ENCODE measurements around the gene DPP9. TPM values are rescaled to one million over a fixed set of nuclear protein-coding genes. Genes with fewer than 3 reads are reported as not detected.

The DPP9 gene
- total and polyA plus RNA-seq, 2 of the 13 experiments (the other 11 are each of a cell fraction or from before 2014, with no cell fraction given), result 8.4 to 25.8 TPM

GRCh38 chr19:4639531-4640246 is 84.0 kb downstream of the DPP9 start (continued):
- TF ChIP-seq ZNF343 (CRISPR knock-in tag; IDR thresholded peaks at IDR 0.05), result no peak
- no peak for TF ChIP-seq GLI4 (CRISPR knock-in tag; IDR thresholded peaks at IDR 0.05; ENCODE audit: borderline replicate concordance)
- peak; percentile 41 for TF ChIP-seq RBM39 (IDR thresholded peaks at IDR 0.05; ENCODE audit: low read depth, low read length, poor library complexity, severe bottlenecking)
- TF ChIP-seq TCF7L2 (IDR thresholded peaks at IDR 0.05; ENCODE audit: low read depth, low read length), result no peak
- no peak for TF ChIP-seq FOXA1 (IDR thresholded peaks at IDR 0.05)
- no peak for TF ChIP-seq FOXA1 (CRISPR knock-in tag; IDR thresholded peaks at IDR 0.05)
- TF ChIP-seq ATF6 (CRISPR knock-in tag; conservative IDR thresholded peaks at IDR 0.05), result no peak
- TF ChIP-seq IRF1 (CRISPR knock-in tag; IDR thresholded peaks at IDR 0.05; ENCODE audit: low read depth), result no peak
- peak; percentile 70 for TF ChIP-seq ZNF687 (CRISPR knock-in tag; IDR thresholded peaks at IDR 0.05)
- TF ChIP-seq PHB2 (IDR thresholded peaks at IDR 0.05; ENCODE audit: partially characterized antibody), result no peak
- TF ChIP-seq ZSCAN12 (CRISPR knock-in tag; IDR thresholded peaks at IDR 0.05), result no peak
- no peak for TF ChIP-seq EED (CRISPR knock-in tag; IDR thresholded peaks at IDR 0.05)
- TF ChIP-seq ZIK1 (CRISPR knock-in tag; IDR thresholded peaks at IDR 0.05; ENCODE audit: borderline replicate concordance, low read depth), result 0 out of 2 replicates have a peak, but pooled peaks have one; percentile 27
- TF ChIP-seq PCBP1 (IDR thresholded peaks at IDR 0.05; ENCODE audit: borderline replicate concordance, low read depth, low read length), result no peak
- TF ChIP-seq ZNF816 (CRISPR knock-in tag; IDR thresholded peaks at IDR 0.05; ENCODE audit: borderline replicate concordance), result no peak
- TF ChIP-seq ZFP36L2 (CRISPR knock-in tag; IDR thresholded peaks at IDR 0.05), result no peak
- no peak for TF ChIP-seq ZNF615 (CRISPR knock-in tag; IDR thresholded peaks at IDR 0.05; ENCODE audit: borderline replicate concordance)
- TF ChIP-seq ZNF383 (CRISPR knock-in tag; IDR thresholded peaks at IDR 0.05; ENCODE audit: borderline replicate concordance), result no peak
- 0 out of 2 replicates have a peak, but pooled peaks have one; percentile 49 for TF ChIP-seq ARID2 (CRISPR knock-in tag; IDR thresholded peaks at IDR 0.05; ENCODE audit: borderline replicate concordance)
- no peak for TF ChIP-seq ZNF580 (CRISPR knock-in tag; IDR thresholded peaks at IDR 0.05; ENCODE audit: borderline replicate concordance, low read depth)
- TF ChIP-seq EP300 (IDR thresholded peaks at IDR 0.05; ENCODE audit: low read depth in 2 of 2, low read length in 2 of 2), result 0 out of 4 replicates have a peak, but pooled peaks of 1 of the 2 experiments have one; percentile 24
- TF ChIP-seq EP300 (CRISPR knock-in tag; IDR thresholded peaks at IDR 0.05; ENCODE audit: borderline replicate concordance), result no peak
- TF ChIP-seq KLF6 (CRISPR knock-in tag; IDR thresholded peaks at IDR 0.05), result no peak
- 0 out of 2 replicates have a peak, but pooled peaks have one; percentile 13 for TF ChIP-seq GZF1 (CRISPR knock-in tag; IDR thresholded peaks at IDR 0.05)
